ENCODE data around the gene SSBP1. TPM values are rescaled to one million over a fixed set of nuclear protein-coding genes. Genes with fewer than 3 reads are reported as not detected.
A peak's percentile ranks its signal among the peaks of the same experiment; 100 is the strongest.

The SSBP1 gene
- total and polyA plus RNA-seq, 2 of the 4 experiments (the other 2 are of a cell fraction): 158 to 204 TPM

DNA sequence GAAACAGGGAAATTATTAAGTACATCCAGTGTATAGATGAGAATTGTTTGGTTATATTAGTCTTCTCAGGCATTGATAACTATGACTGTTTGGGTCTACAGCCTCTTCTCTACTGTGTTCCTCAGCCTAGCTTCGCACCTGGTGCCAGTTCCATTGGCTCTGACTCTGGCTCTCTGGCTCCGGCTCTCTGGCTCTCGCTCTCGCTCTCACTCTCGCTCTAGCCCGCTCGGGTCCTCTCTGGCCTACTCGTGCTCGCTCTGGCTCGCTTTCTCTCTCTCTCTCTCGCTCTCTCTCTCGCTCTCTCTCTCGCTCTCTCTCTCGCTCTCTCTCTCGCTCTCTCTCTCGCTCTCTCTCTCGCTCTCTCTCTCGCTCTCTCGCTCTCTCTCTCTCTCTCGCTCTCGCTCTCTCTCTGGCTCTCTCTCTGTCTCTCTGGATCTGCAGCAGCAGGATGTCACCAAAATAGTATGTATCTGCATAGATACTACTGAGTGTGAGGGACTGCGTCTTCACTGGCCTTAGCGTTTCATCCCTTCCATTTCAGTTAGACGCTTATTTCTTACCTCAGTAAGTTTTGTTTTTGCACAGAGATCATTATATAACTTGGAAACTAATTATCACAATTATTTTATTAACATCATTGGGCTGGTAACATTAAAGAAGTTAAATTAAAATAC, 6.5 kb upstream of the SSBP1 start:
- Histone ChIP-seq H3K56ac (ENCODE audit: extremely low read depth, insufficient read depth, low read length) (no peak overlapping the region), H4K8ac (ENCODE audit: low read depth in 2 of 2, low read length in 2 of 2) (no peak overlapping the region), H3K23ac (ENCODE audit: low read depth, low read length) (no peak overlapping the region), H2BK5ac (ENCODE audit: low read depth, low read length, poor library complexity, severe bottlenecking) (no peak overlapping the region), H3K14ac (replicated peaks; ENCODE audit: low read depth, low read length) (no peak overlapping the region), H3K9me3 (ENCODE audit: control insufficient read depth, insufficient read depth, low read length) (no peaks in the 10 kb centered on the region), H2BK120ac (ENCODE audit: low read depth, low read length) (no peak overlapping the region), H3K4me3 (ENCODE audit: insufficient read depth, low read depth, low read length) (no peak overlapping the region), H2AK9ac (replicated peaks; ENCODE audit: low read depth, low read length, poor library complexity) (no peak overlapping the region), H3K4me1 (ENCODE audit: control insufficient read depth, insufficient read depth, low read length) (no peaks in the 10 kb centered on the region), H3K4ac (ENCODE audit: low read depth, low read length) (no peak overlapping the region), H3K27ac (ENCODE audit: insufficient read depth, low read length) (no peak overlapping the region), H3K4me2 (ENCODE audit: low read depth, low read length) (peak overlapping the region; percentile 45; the same call in 1 of the 2 replicates), H2BK20ac (ENCODE audit: low read depth, low read length) (no peak overlapping the region), H4K91ac (ENCODE audit: insufficient read depth, low read depth, low read length) (no peak overlapping the region), H3K9ac (ENCODE audit: low read depth, low read length) (no peak overlapping the region), H3K18ac (ENCODE audit: low read depth, low read length) (no peak overlapping the region), H3K36me3 (ENCODE audit: control insufficient read depth, insufficient read depth, low read length) (no peaks in the 10 kb centered on the region), H2AK5ac (ENCODE audit: low read depth, low read length) (no peak overlapping the region), H2BK15ac (ENCODE audit: low read depth, low read length) (no peak overlapping the region), H3K27me3 (ENCODE audit: control insufficient read depth, insufficient read depth, low read length) (no peaks in the 10 kb centered on the region), H3K79me1 (ENCODE audit: low read depth in 1 of 2, low read length in 2 of 2) (no peaks in the 10 kb centered on the region), H2AFZ (replicated peaks; ENCODE audit: low read length, poor library complexity) (no peak overlapping the region), H4K5ac (ENCODE audit: low read depth, low read length) (no peak overlapping the region), H4K20me1 (ENCODE audit: insufficient read depth, low read length) (no peaks in the 10 kb centered on the region), H3K9me1 (ENCODE audit: insufficient read depth, low read length) (no peaks in the 10 kb centered on the region)
- intact Hi-C loops (cut with micrococcal nuclease): loop anchor here (10.0 kb wide), 1 partner anchor 197 kb away; no protein-coding TSS in a partner anchor
- no peak for TF ChIP-seq RCOR1 (IDR thresholded peaks at IDR 0.05; ENCODE audit: insufficient replicate concordance, low read length)
- TF ChIP-seq, protein P1, sequence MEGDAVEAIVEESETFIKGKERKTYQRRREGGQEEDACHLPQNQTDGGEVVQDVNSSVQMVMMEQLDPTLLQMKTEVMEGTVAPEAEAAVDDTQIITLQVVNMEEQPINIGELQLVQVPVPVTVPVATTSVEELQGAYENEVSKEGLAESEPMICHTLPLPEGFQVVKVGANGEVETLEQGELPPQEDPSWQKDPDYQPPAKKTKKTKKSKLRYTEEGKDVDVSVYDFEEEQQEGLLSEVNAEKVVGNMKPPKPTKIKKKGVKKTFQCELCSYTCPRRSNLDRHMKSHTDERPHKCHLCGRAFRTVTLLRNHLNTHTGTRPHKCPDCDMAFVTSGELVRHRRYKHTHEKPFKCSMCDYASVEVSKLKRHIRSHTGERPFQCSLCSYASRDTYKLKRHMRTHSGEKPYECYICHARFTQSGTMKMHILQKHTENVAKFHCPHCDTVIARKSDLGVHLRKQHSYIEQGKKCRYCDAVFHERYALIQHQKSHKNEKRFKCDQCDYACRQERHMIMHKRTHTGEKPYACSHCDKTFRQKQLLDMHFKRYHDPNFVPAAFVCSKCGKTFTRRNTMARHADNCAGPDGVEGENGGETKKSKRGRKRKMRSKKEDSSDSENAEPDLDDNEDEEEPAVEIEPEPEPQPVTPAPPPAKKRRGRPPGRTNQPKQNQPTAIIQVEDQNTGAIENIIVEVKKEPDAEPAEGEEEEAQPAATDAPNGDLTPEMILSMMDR (conservative IDR thresholded peaks at IDR 0.05; ENCODE audit: low read depth, low read length): no peak
- DNase-seq: no peak
- no TSS peak for BruUV-seq (replicated peaks)
- 20% methylated on average over 1 of the region's 24 CpGs; no CpG with 5 or more reads in 1 of the 2 experiments for WGBS, 2 experiments (ENCODE audit: extremely low coverage in 2 of 2, insufficient read length in 1 of 2)
- no peak for ATAC-seq (ENCODE audit: low read depth)
- POLR2A ChIA-PET (ENCODE audit: unreplicated experiment): no interaction called here
- dilution Hi-C loops (cut with HindIII; ENCODE audit: low sequenced_read_pairs, unreplicated experiment): no loop called here
- CTCF ChIA-PET: no interaction called here
- in situ Hi-C loops (cut with MboI; ENCODE audit: low sequenced_read_pairs): no loop called here
